ENCODE results near the gene UNC93B1. TPM values are rescaled to one million over a fixed set of nuclear protein-coding genes. Genes with fewer than 3 reads are reported as not detected.

UNC93B1 gene
- 6.0 TPM for polyA plus RNA-seq (ENCODE audit: insufficient read length)

- DNase-seq (ENCODE audit: low read depth), result no peak
Observed at GRCh38 chr11:68003846-68004550, at the start of gene UNC93B1. TSS of gene UNC93B1 (minus strand) at chr11:68004097. CDS start at chr11:68004043, 54 bp downstream.

- no peak for DNase-seq (ENCODE audit: low read depth)
Observed at GRCh38 chr11:68053117-68053516, 49.2 kb upstream of the UNC93B1 start.

GRCh38 chr11:68052137-68052873 lies 48.4 kb upstream of the UNC93B1 start:
- DNase-seq (ENCODE audit: low read depth), result no peak

GRCh38 chr11:68051191-68052136 lies 47.6 kb upstream of the UNC93B1 start:
- DNase-seq (ENCODE audit: low read depth), result no peak

- DNase-seq (ENCODE audit: low read depth), result no peak
Observed at GRCh38 chr11:68050371-68050841, 46.5 kb upstream of the UNC93B1 start.

- DNase-seq (ENCODE audit: low read depth), result no peak
Observed at GRCh38 chr11:68049509-68050370, 45.8 kb upstream of the UNC93B1 start.

- DNase-seq (ENCODE audit: low read depth), result no peak
Observed at GRCh38 chr11:68048681-68049508, 45.0 kb upstream of the UNC93B1 start.

- no peak for DNase-seq (ENCODE audit: low read depth)
Observed at GRCh38 chr11:68047437-68048290, 43.8 kb upstream of the UNC93B1 start.

GRCh38 chr11:68044898-68045351 lies 41.0 kb upstream of the UNC93B1 start:
- no peak for DNase-seq (ENCODE audit: low read depth)

GRCh38 chr11:68044145-68044813 lies 40.4 kb upstream of the UNC93B1 start:
- DNase-seq (ENCODE audit: low read depth), result no peak

- no peak for DNase-seq (ENCODE audit: low read depth)
Observed at GRCh38 chr11:68043349-68044144, 39.6 kb upstream of the UNC93B1 start.

- DNase-seq (ENCODE audit: low read depth), result no peak
Observed at GRCh38 chr11:68043029-68043348, 39.1 kb upstream of the UNC93B1 start.

GRCh38 chr11:68042219-68043028 lies 38.5 kb upstream of the UNC93B1 start:
- DNase-seq (ENCODE audit: low read depth), result no peak

GRCh38 chr11:68041617-68042218 lies 37.8 kb upstream of the UNC93B1 start:
- DNase-seq (ENCODE audit: low read depth), result no peak

GRCh38 chr11:68040957-68041591 lies 37.2 kb upstream of the UNC93B1 start:
- DNase-seq (ENCODE audit: low read depth), result no peak
